Esophagus squamous epithelium (tissue), 4 donors: ENCODE results near the gene MCAM.

Experiments used
- POLR2A ChIP-seq, 4 donors: fragments of 450-650 bp; IDR thresholded peaks; one replicate each; pipeline ENCODE4 v1.6.1; 2017; ENCODE audit warnings: antibody characterized with exemption in 4 of 4, mild to moderate bottlenecking in 4 of 4, moderate library complexity in 3 of 4
- TF ChIP-seq, protein P1 (sequence below), 6 experiments: fragments of 450-650 bp in 4 of 6; fragments of 200-600 bp in 2 of 6; sonication (generic) in 2 of 6; IDR thresholded peaks; one replicate each; pipeline ENCODE4 v1.5.1; 2016 to 2019; ENCODE audit warnings: antibody characterized with exemption in 6 of 6, mild to moderate bottlenecking in 4 of 6, moderate library complexity in 4 of 6

GRCh38 chr11:119342362-119343130, 25.6 kb upstream of the MCAM start:
- TF ChIP-seq, protein P1, sequence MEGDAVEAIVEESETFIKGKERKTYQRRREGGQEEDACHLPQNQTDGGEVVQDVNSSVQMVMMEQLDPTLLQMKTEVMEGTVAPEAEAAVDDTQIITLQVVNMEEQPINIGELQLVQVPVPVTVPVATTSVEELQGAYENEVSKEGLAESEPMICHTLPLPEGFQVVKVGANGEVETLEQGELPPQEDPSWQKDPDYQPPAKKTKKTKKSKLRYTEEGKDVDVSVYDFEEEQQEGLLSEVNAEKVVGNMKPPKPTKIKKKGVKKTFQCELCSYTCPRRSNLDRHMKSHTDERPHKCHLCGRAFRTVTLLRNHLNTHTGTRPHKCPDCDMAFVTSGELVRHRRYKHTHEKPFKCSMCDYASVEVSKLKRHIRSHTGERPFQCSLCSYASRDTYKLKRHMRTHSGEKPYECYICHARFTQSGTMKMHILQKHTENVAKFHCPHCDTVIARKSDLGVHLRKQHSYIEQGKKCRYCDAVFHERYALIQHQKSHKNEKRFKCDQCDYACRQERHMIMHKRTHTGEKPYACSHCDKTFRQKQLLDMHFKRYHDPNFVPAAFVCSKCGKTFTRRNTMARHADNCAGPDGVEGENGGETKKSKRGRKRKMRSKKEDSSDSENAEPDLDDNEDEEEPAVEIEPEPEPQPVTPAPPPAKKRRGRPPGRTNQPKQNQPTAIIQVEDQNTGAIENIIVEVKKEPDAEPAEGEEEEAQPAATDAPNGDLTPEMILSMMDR (IDR thresholded peaks at IDR 0.05) = no peak
- TF ChIP-seq POLR2A (IDR thresholded peaks at IDR 0.05) = no peak
